B cell (primary cell): ENCODE results near the gene ZNF19. TPM values are rescaled to one million over a fixed set of nuclear protein-coding genes. Genes with fewer than 3 reads are reported as not detected.

Experiments
- ATAC-seq: fragments of 200-7000 bp; cut with Tn5 transposase; one replicate; pipeline ENCODE4 v1.10.0; 2021; ENCODE audit warnings: low read depth, mild to moderate bottlenecking, moderate number of reproducible peaks, moderate library complexity
- CTCF ChIA-PET: fragments of 350-600 bp; sonication (Branson Sonifier 250); formaldehyde crosslinking; loops from one replicate; lab custom pipeline; 2021; ENCODE audit warnings: antibody characterized with exemption, inconsistent platforms; lab: Charles Lee
- POLR2A ChIA-PET: fragments of 350-600 bp; sonication (Branson Sonifier 250); formaldehyde crosslinking; loops from one replicate; lab custom pipeline; 2021; ENCODE audit warnings: antibody characterized with exemption; lab: Charles Lee
- DNase-seq: peaks from one replicate; pipeline ENCODE4 v3.0.0; 2013
- H2AFZ ChIP-seq: 2 replicates; pipeline ENCODE4 v1.6.1; 2012; ENCODE audit warnings: mild to moderate bottlenecking, low read depth, low read length; ENCODE audit not compliant: insufficient read depth, poor library complexity, severe bottlenecking
- H3K27ac ChIP-seq, 2 donors: 1 replicate in 1 of 2; 2 replicates in 1 of 2; pipeline ENCODE4 v1.5.1; 2012 to 2013; ENCODE audit warnings: low read length in 2 of 2, mild to moderate bottlenecking in 2 of 2, moderate library complexity in 1 of 2
- H3K27me3 ChIP-seq, 4 experiments: fragments of 200-600 bp in 1 of 4; sonication (generic) in 1 of 4; replicated peaks in 1 of 4; 1 replicate in 2 of 4; 2 replicates in 2 of 4; pipeline versions ENCODE4 v1.6.1 to v1.7.0; 2013 to 2016; ENCODE audit warnings: low read length in 3 of 4, mild to moderate bottlenecking in 2 of 4, mixed read lengths in 1 of 4, moderate library complexity in 1 of 4; ENCODE audit not compliant: insufficient read depth in 4 of 4, control insufficient read depth in 3 of 4; ENCODE audit errors: control extremely low read depth in 1 of 4
- H3K36me3 ChIP-seq, 2 experiments: replicated peaks in 1 of 2; 1 replicate in 1 of 2; 2 replicates in 1 of 2; pipeline versions ENCODE4 v1.6.1 to v1.7.1; 2013; ENCODE audit warnings: low read length in 1 of 2; ENCODE audit not compliant: insufficient read depth in 2 of 2, control insufficient read depth in 1 of 2; ENCODE audit errors: control extremely low read depth in 1 of 2, extremely low read depth in 1 of 2
- H3K4me1 ChIP-seq, 2 donors: fragments of 200-600 bp in 1 of 2; sonication (generic) in 1 of 2; 1 replicate in 1 of 2; 2 replicates in 1 of 2; pipeline versions ENCODE4 v1.5.1 to v1.6.1; 2013 to 2017; ENCODE audit warnings: low read length in 2 of 2; ENCODE audit not compliant: control insufficient read depth in 2 of 2, insufficient read depth in 2 of 2
- H3K4me2 ChIP-seq: replicated peaks from 2 replicates; pipeline ENCODE3; 2012; ENCODE audit warnings: mild to moderate bottlenecking, low read depth, low read length; ENCODE audit not compliant: poor library complexity, severe bottlenecking
- H3K4me3 ChIP-seq, 5 experiments: fragments of 200-600 bp in 1 of 5; sonication (generic) in 1 of 5; 1 replicate in 3 of 5; 2 replicates in 2 of 5; pipeline versions ENCODE4 v1.5.1 to v1.7.0; 2011 to 2016; ENCODE audit warnings: low read length in 4 of 5, mild to moderate bottlenecking in 4 of 5, low read depth in 2 of 5, control low read depth in 1 of 5, moderate library complexity in 1 of 5; ENCODE audit not compliant: insufficient read depth in 1 of 5; ENCODE audit errors: control extremely low read depth in 1 of 5, extremely low read depth in 1 of 5
- H3K79me2 ChIP-seq: fragments of 200-600 bp; sonication (generic); one replicate; pipeline ENCODE4 v1.6.0; 2016; ENCODE audit warnings: low read length; ENCODE audit not compliant: control insufficient read depth, insufficient read depth
- H3K9ac ChIP-seq: fragments of 200-600 bp; sonication (generic); 2 replicates; pipeline ENCODE4 v1.6.1; 2017; ENCODE audit warnings: mild to moderate bottlenecking, low read length, moderate library complexity
- H3K9me3 ChIP-seq, 3 donors: one replicate each; pipeline versions ENCODE4 v1.6.1 to v1.7.1; 2013; ENCODE audit warnings: low read length in 2 of 3; ENCODE audit not compliant: control insufficient read depth in 2 of 3, insufficient read depth in 1 of 3; ENCODE audit errors: control extremely low read depth in 1 of 3
- H4K20me1 ChIP-seq: 2 replicates; pipeline ENCODE4 v1.6.0; 2012; ENCODE audit warnings: mild to moderate bottlenecking, low read length; ENCODE audit not compliant: insufficient read depth, control insufficient read depth, poor library complexity, severe bottlenecking
- H3K27ac Mint-ChIP-seq: one replicate; pipeline ENCODE4 v1.8.0; 2021; ENCODE audit warnings: mixed read lengths
- H3K27me3 Mint-ChIP-seq: one replicate; pipeline ENCODE4 v1.8.0; 2021; ENCODE audit warnings: mixed read lengths
- H3K4me1 Mint-ChIP-seq: one replicate; pipeline ENCODE4 v1.8.0; 2021; ENCODE audit warnings: mixed read lengths
- H3K4me3 Mint-ChIP-seq: one replicate; pipeline ENCODE4 v1.8.0; 2021; ENCODE audit warnings: mixed read lengths
- H3K9me3 Mint-ChIP-seq: one replicate; pipeline ENCODE4 v1.8.0; 2022; ENCODE audit warnings: mixed read lengths; ENCODE audit not compliant: insufficient read depth
- CTCF ChIP-seq: fragments of 200-600 bp; IDR thresholded peaks from one replicate; pipeline ENCODE4 v1.8.0; 2022; ENCODE audit warnings: antibody characterized with exemption, mild to moderate bottlenecking
- EZH2 ChIP-seq: IDR thresholded peaks from 2 replicates; pipeline ENCODE4 v1.6.1; 2012; ENCODE audit warnings: borderline replicate concordance, low read depth, mild to moderate bottlenecking, moderate library complexity, low read length; ENCODE audit not compliant: insufficient read depth, poor library complexity, severe bottlenecking
- WGBS: methylation state at CpG from one replicate; pipeline ENCODE4 v1.1.5; 2013; ENCODE audit warnings: missing lambda C conversion rate; ENCODE audit not compliant: insufficient coverage; 5-methylcytosine and 5-hydroxymethylcytosine counted together
- intact Hi-C: fragments of 100-400 bp; cut with micrococcal nuclease; formaldehyde crosslinking; loops from one replicate; pipeline ENCODE4 v1.10.0; 2022
- polyA plus RNA-seq: library from polyadenylated mRNA; depleted of rRNA; stranded (reverse); fragments of >200 nt; gene quantifications from 2 replicates; pipeline ENCODE4 v1.2.3, GENCODE V29; 2012
- total RNA-seq, 2 donors: library from RNA; stranded (reverse); fragments of 120-200 nt in 1 of 2; gene quantifications; 1 replicate in 1 of 2; 2 replicates in 1 of 2; pipeline versions ENCODE4 v1.2.3 to v1.2.4, GENCODE V29; 2013 to 2022

Gene ZNF19
- total and polyA plus RNA-seq, 2 donors (not counting 1 experiment from before 2014, with no cell fraction given): 2.4 to 12.6 TPM

- H3K9ac ChIP-seq: no peak overlapping the region
- H2AFZ ChIP-seq: no peak overlapping the region
- no peak overlapping the region for H3K4me2 ChIP-seq
- no peaks in the 10 kb centered on the region for H3K36me3 ChIP-seq
- H3K9me3 Mint-ChIP-seq: no peaks in the 10 kb centered on the region
- no peak for TF ChIP-seq CTCF
- TF ChIP-seq EZH2: no peak
- H3K4me1 Mint-ChIP-seq: peaks cover 4% of the 10 kb centered on the region
- no peak for DNase-seq
- no peak overlapping the region for H3K4me3 ChIP-seq
- CTCF ChIA-PET: no interaction called here
- H3K27me3 Mint-ChIP-seq: peaks cover 60% of the 10 kb centered on the region
- H3K79me2 ChIP-seq: no peaks in the 10 kb centered on the region
- H3K4me1 ChIP-seq: peaks cover 0 to 4% of the 10 kb centered on the region in 2 donors
- intact Hi-C loops: no loop called here
- H3K27ac ChIP-seq: no peak overlapping the region
- no peaks in the 10 kb centered on the region for H4K20me1 ChIP-seq
- no peak for ATAC-seq
- H3K4me3 Mint-ChIP-seq: no peak overlapping the region
- WGBS: 100% methylated on average over 1 of the region's 2 CpGs
- no peak overlapping the region for H3K27ac Mint-ChIP-seq
- H3K9me3 ChIP-seq: peaks cover 0 to 18% (median 0%) of the 10 kb centered on the region in 3 donors
- POLR2A ChIA-PET: no interaction called here
- peaks cover 0 to 43% (median 8%) of the 10 kb centered on the region in 4 experiments for H3K27me3 ChIP-seq
Observed at GRCh38 chr16:71428883-71429282, 60.2 kb downstream of the ZNF19 start.

GRCh38 chr16:71428385-71428784 lies 60.7 kb downstream of the ZNF19 start:
- Histone ChIP-seq H3K27me3 (peaks cover 0 to 43% (median 8%) of the 10 kb centered on the region in 4 experiments), H3K27ac (no peak overlapping the region), H3K4me3 (no peak overlapping the region), H3K79me2 (no peaks in the 10 kb centered on the region), H2AFZ (no peak overlapping the region), H3K9ac (no peak overlapping the region), H3K4me1 (peaks cover 0 to 4% of the 10 kb centered on the region in 2 donors), H3K36me3 (no peaks in the 10 kb centered on the region), H3K9me3 (peaks cover 0 to 18% (median 0%) of the 10 kb centered on the region in 3 donors), H3K4me2 (no peak overlapping the region), H4K20me1 (no peaks in the 10 kb centered on the region)
- CTCF ChIA-PET: no interaction called here
- POLR2A ChIA-PET: no interaction called here
- Mint-ChIP-seq H3K27ac (no peak overlapping the region), H3K27me3 (peaks cover 60% of the 10 kb centered on the region), H3K4me3 (no peak overlapping the region), H3K9me3 (no peaks in the 10 kb centered on the region), H3K4me1 (peaks cover 4% of the 10 kb centered on the region)
- DNase-seq: no peak
- intact Hi-C loops: no loop called here
- no peak for ATAC-seq
- TF ChIP-seq EZH2: no peak
